GM20000 (cell line): Measurements from ENCODE around the gene CHAD.

ENCODE experiments used
- DNase-seq: peaks from one replicate; pipeline ENCODE4 v3.0.0; 2012; ENCODE audit warnings: low spot score
- TF ChIP-seq, protein P1 (sequence below): IDR thresholded peaks from 2 replicates; pipeline ENCODE4 v1.5.1; 2012; ENCODE audit warnings: mild to moderate bottlenecking, control low read depth; ENCODE audit errors: extremely low read depth, missing control alignments

The CHAD gene

GRCh38 chr17:50471009-50471905 lies 2.6 kb upstream of the CHAD start:
- DNase-seq, result no peak
- TF ChIP-seq, protein P1, sequence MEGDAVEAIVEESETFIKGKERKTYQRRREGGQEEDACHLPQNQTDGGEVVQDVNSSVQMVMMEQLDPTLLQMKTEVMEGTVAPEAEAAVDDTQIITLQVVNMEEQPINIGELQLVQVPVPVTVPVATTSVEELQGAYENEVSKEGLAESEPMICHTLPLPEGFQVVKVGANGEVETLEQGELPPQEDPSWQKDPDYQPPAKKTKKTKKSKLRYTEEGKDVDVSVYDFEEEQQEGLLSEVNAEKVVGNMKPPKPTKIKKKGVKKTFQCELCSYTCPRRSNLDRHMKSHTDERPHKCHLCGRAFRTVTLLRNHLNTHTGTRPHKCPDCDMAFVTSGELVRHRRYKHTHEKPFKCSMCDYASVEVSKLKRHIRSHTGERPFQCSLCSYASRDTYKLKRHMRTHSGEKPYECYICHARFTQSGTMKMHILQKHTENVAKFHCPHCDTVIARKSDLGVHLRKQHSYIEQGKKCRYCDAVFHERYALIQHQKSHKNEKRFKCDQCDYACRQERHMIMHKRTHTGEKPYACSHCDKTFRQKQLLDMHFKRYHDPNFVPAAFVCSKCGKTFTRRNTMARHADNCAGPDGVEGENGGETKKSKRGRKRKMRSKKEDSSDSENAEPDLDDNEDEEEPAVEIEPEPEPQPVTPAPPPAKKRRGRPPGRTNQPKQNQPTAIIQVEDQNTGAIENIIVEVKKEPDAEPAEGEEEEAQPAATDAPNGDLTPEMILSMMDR, result no peak

GRCh38 chr17:50470426-50470825 lies 1.7 kb upstream of the CHAD start:
- TF ChIP-seq, protein P1, result no peak

DNA sequence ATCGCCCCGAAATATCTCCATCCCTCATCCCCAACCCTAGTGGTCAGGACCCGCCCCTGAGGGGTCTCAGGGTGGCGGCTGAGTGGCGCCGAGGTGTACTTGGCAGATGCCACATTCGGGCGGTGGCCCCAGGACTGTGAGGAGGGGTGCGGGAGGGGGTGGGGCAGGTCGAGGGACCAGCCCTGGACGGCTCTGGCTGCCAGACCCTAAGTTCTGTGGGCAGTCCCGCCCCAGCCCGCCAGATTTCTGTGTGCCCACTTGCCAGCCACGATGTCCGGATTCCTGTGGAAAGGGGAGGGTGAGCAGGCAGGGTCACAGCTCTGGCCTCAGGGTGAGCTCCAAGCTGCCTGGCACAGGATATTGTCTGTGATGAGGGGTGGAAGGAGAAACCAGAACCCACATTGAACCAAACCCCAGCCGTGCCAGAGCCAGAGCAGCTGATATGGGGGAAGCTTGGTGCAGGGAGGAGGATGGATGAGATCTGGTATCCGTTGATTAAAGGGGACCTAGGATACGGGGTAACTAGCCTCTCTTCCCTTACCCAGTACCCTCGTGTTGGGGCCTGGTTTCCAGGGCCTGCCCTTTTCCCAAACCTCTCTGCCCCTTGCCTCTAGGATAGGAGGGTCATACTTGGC lies 1.1 kb upstream of the CHAD start:
- no peak for DNase-seq
- TF ChIP-seq, protein P1, result no peak

More at GRCh38 chr17:50470426-50470825, 1.7 kb upstream of the CHAD start:
- no peak for DNase-seq

- TF ChIP-seq, protein P1, result no peak
Observed at GRCh38 chr17:50469208-50469605, 527 bp upstream of the CHAD start.

DNA sequence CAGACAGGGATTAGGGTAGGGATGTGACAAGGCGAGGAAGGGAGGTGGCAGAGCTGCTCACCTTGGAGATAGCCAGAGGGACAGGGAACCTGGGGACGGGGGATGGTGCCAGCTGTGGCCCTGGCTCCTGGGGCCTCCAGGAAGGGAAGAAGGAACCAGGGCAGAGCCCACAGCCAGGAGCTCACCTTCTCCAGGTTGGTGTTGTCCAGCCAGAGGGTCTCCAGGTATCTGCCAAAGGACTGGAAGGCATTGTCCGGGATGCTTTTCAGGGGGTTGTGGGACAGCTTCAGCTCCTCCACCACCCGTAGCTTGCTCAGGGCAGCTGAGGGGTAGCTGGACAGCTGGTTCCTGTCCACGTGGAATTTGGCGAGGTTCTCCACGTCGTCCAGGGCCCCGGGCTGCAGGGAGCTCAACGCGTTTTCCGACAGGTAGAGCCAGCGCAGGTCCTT lies 801 bp downstream of the CHAD start:
- TF ChIP-seq, protein P1, result no peak
- DNase-seq, result no peak

More at GRCh38 chr17:50469208-50469605, 527 bp upstream of the CHAD start:
- DNase-seq, result no peak

DNA sequence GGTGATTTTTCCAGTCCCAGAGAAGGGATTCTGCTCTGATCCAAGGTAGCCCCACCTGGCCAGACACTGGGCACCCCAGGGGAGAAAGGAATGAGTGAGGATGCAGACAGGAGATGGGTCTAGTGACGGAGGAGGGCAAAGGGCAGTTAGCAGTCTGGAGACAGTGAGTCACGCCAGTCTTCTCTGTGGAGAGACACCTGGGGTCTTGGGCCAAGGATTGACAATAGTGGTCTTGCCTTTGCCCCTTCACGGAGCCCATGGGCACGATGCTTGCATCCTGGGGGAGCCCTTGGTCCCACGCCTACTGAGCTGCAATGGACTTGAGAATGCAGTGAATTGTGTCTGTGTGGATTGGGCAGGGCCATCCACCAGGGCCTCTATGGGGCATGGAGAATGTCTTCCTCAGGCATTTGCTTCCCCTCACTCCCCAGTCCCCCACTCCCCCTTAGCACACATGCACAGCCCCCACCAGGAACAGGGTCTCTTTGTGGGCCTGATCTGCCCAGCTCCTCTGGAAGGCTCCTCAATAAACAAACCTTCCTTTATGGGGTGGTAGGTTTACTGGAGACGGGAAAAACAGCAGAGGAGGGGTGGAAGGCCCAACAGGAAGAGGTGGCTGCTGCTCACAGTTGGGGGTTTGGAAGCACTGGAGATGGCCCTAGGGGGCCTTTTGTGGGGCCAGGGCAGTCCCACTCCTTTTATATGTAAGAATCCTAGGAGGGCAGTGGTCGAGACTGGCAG lies 1.4 kb downstream of the CHAD start:
- TF ChIP-seq, protein P1, result no peak
- no peak for DNase-seq
